ENCODE results near the gene MYO5A.

GRCh38 chr15:52492132-52492531 lies 36.5 kb downstream of the MYO5A start:
- TF ChIP-seq, protein P1, sequence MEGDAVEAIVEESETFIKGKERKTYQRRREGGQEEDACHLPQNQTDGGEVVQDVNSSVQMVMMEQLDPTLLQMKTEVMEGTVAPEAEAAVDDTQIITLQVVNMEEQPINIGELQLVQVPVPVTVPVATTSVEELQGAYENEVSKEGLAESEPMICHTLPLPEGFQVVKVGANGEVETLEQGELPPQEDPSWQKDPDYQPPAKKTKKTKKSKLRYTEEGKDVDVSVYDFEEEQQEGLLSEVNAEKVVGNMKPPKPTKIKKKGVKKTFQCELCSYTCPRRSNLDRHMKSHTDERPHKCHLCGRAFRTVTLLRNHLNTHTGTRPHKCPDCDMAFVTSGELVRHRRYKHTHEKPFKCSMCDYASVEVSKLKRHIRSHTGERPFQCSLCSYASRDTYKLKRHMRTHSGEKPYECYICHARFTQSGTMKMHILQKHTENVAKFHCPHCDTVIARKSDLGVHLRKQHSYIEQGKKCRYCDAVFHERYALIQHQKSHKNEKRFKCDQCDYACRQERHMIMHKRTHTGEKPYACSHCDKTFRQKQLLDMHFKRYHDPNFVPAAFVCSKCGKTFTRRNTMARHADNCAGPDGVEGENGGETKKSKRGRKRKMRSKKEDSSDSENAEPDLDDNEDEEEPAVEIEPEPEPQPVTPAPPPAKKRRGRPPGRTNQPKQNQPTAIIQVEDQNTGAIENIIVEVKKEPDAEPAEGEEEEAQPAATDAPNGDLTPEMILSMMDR (IDR thresholded peaks at IDR 0.05), result no peak
- TF ChIP-seq POLR2A (IDR thresholded peaks at IDR 0.05) (no peak), POLR2AphosphoS5 (IDR thresholded peaks at IDR 0.05) (no peak), EP300 (IDR thresholded peaks at IDR 0.05) (no peak)
